Thoracic aorta (tissue), 2 donors: Measurements from ENCODE around the gene TNS3. TPM values are rescaled to one million over a fixed set of nuclear protein-coding genes. Genes with fewer than 3 reads are reported as not detected.

Experiments
- ATAC-seq: fragments of 150-250 bp; one replicate; pipeline ENCODE4 v1.8.0; 2017; ENCODE audit warnings: low read depth; ENCODE audit not compliant: insufficient number of reproducible peaks, low FRiP score
- DNase-seq: peaks from one replicate; pipeline ENCODE4 v3.0.0-alpha.2; 2020; ENCODE audit warnings: low spot score
- H3K27ac ChIP-seq, 2 donors: fragments of 200-600 bp; sonication (generic); 1 replicate in 1 of 2; 2 replicates in 1 of 2; pipeline ENCODE4 v1.5.1; 2016; ENCODE audit warnings: mild to moderate bottlenecking in 2 of 2, moderate library complexity in 2 of 2
- H3K27me3 ChIP-seq: fragments of 200-600 bp; sonication (generic); replicated peaks from 2 replicates; pipeline ENCODE4 v1.6.0; 2016; ENCODE audit warnings: mild to moderate bottlenecking; ENCODE audit not compliant: insufficient read depth
- H3K36me3 ChIP-seq: fragments of 200-600 bp; sonication (generic); one replicate; pipeline ENCODE4 v1.5.1; 2016
- H3K4me1 ChIP-seq, 2 donors: fragments of 200-600 bp; sonication (generic); 1 replicate in 1 of 2; 2 replicates in 1 of 2; pipeline versions ENCODE4 v1.5.1 to v1.6.0; 2016; ENCODE audit warnings: low read depth in 2 of 2, mild to moderate bottlenecking in 1 of 2; ENCODE audit not compliant: control insufficient read depth in 1 of 2
- H3K4me3 ChIP-seq: fragments of 200-600 bp; sonication (generic); 2 replicates; pipeline ENCODE4 v1.5.1; 2016; ENCODE audit warnings: mild to moderate bottlenecking
- H3K9me3 ChIP-seq: fragments of 200-600 bp; sonication (generic); 2 replicates; pipeline ENCODE4 v1.5.1; 2016
- total RNA-seq, 2 donors: library from RNA; depleted of rRNA; stranded (reverse); fragments of >200 nt; gene quantifications; one replicate each; pipeline versions ENCODE4 v1.1.0 to v1.2.3, GENCODE V29; 2016
- TF ChIP-seq, protein P1 (sequence below): fragments of 200-600 bp; sonication (generic); IDR thresholded peaks from one replicate; pipeline ENCODE4 v1.5.1; 2019; ENCODE audit warnings: antibody characterized with exemption

The TNS3 gene
- total RNA-seq, 2 donors from 2014 or later = 138 to 151 TPM

DNA sequence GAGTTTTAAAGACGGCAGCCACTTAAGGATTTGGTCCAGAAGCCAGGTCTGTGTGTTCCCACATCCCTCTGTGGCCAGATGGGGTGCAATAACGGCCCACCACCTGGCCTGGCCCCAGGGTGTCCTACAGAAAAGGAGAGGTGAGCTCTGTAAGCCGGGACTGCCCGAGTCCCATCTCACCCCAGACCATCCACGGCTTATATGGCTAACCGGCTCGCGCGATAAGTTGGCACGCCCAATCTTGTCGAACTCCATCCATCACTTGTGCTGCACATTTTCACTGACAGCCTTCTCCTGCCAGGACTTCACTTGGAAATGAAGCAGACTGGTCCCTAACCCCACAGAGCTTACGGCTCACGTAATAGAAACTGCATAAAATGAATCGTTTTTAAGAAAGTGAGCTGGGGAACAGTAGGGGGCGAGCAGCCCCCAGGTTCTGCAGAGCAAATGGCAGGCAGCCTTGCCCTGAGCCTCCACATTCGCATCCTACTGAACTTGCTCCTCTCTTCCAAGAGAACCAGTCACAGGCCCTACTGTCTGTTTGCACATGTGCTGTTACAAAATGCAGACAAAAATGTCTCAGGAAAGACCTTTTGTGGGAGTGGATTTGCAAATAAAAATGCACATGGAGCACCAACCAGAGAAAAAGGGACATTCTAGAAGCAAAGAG is 98.2 kb downstream of the TNS3 start:
- Histone ChIP-seq H3K27me3 (no peaks in the 10 kb centered on the region), H3K36me3 (no peaks in the 10 kb centered on the region), H3K9me3 (no peaks in the 10 kb centered on the region), H3K4me1 (peaks cover 37 to 90% of the 10 kb centered on the region in 2 donors), H3K4me3 (peak overlapping the region; percentile 26), H3K27ac (peak overlapping the region; percentile 40 to 80)
- ATAC-seq = no peak
- TF ChIP-seq, protein P1, sequence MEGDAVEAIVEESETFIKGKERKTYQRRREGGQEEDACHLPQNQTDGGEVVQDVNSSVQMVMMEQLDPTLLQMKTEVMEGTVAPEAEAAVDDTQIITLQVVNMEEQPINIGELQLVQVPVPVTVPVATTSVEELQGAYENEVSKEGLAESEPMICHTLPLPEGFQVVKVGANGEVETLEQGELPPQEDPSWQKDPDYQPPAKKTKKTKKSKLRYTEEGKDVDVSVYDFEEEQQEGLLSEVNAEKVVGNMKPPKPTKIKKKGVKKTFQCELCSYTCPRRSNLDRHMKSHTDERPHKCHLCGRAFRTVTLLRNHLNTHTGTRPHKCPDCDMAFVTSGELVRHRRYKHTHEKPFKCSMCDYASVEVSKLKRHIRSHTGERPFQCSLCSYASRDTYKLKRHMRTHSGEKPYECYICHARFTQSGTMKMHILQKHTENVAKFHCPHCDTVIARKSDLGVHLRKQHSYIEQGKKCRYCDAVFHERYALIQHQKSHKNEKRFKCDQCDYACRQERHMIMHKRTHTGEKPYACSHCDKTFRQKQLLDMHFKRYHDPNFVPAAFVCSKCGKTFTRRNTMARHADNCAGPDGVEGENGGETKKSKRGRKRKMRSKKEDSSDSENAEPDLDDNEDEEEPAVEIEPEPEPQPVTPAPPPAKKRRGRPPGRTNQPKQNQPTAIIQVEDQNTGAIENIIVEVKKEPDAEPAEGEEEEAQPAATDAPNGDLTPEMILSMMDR = no peak
- no peak for DNase-seq

GRCh38 chr7:47482013-47482875 is 99.7 kb downstream of the TNS3 start:
- DNase-seq (peak; percentile 54), ATAC-seq (peak; percentile 91)
- H3K36me3 ChIP-seq = no peaks in the 10 kb centered on the region
- H3K27me3 ChIP-seq = no peaks in the 10 kb centered on the region
- H3K27ac ChIP-seq = peak overlapping the region; percentile 75 to 80
- H3K4me3 ChIP-seq = peak overlapping the region; percentile 44
- H3K9me3 ChIP-seq = no peaks in the 10 kb centered on the region
- TF ChIP-seq, protein P1 = no peak
- peaks cover 38 to 89% of the 10 kb centered on the region in 2 donors for H3K4me1 ChIP-seq

GRCh38 chr7:47481541-47482012 is 100.3 kb downstream of the TNS3 start:
- DNase-seq = no peak
- no peak for ATAC-seq
- Histone ChIP-seq H3K27me3 (no peaks in the 10 kb centered on the region), H3K36me3 (no peaks in the 10 kb centered on the region), H3K27ac (peak overlapping the region; percentile 74 to 80), H3K4me1 (peaks cover 37 to 91% of the 10 kb centered on the region in 2 donors), H3K9me3 (no peaks in the 10 kb centered on the region), H3K4me3 (peak overlapping the region; percentile 44)
- TF ChIP-seq, protein P1 = no peak

- no peak for ATAC-seq
- peak overlapping the region; percentile 74 to 80 for H3K27ac ChIP-seq
- peaks cover 43 to 97% of the 10 kb centered on the region in 2 donors for H3K4me1 ChIP-seq
These were observed 101.1 kb downstream of the TNS3 start for GRCh38 chr7:47480576-47481538.

More at GRCh38 chr7:47480576-47481538, 101.1 kb downstream of the TNS3 start:
- no peak overlapping the region for H3K4me3 ChIP-seq
- H3K36me3 ChIP-seq = no peaks in the 10 kb centered on the region
- no peaks in the 10 kb centered on the region for H3K27me3 ChIP-seq
- H3K9me3 ChIP-seq = no peaks in the 10 kb centered on the region
- TF ChIP-seq, protein P1 = no peak
- DNase-seq = no peak
